Epidermal melanocyte (primary cell): ENCODE data around the gene ARHGAP10.
A peak's percentile ranks its signal among the peaks of the same experiment; 100 is the strongest.
"Not testable (repeated sequence)": the region's sequence is repeated elsewhere in the genome, so short reads cannot be mapped to it uniquely, and the experiment has no call there.

Source experiments
- DNase-seq: peaks from one replicate; pipeline ENCODE4 v3.0.0; 2011; ENCODE audit warnings: low spot score; ENCODE audit not compliant: insufficient read length

Gene ARHGAP10

DNA sequence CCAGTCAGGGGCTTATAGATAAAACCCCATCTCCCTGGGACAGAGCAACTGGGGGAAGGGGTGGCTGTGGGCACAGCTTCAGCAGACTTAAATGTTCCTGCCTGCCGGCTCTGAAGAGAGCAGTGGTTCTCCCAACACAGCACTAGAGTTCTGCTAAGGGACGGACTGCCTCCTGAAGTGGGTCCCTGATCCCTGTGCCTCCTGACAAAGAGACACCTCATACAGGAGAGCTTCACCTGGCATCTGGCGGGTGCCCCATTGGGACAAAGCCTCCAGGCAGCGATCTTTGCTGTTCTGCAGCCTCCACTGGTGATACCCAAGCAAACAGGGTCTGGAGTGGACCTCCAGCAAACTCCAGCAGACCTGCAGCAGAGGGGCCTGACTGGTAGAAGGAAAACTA is 351.2 kb downstream of the ARHGAP10 start:
- not testable (repeated sequence) for DNase-seq

DNA sequence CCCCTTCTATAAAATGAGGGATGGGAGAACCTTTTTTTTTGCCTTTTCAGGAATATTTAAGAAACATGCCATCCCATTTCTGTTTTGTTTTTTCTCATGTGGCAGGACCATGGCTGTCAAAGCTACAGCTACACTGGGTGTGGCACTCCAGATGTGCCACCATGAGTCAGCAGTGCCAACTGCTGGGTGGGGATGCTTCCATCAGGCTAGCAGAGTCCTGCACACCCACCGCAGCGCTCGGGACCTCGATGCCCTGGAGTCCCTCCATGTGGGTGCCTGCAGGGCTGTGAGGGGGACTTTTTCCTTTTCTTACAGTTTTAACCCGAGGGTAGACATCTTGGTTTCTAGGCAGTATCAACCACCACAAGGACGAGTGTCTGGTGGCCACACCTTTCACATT is 357.7 kb downstream of the ARHGAP10 start:
- DNase-seq, result no peak

DNA sequence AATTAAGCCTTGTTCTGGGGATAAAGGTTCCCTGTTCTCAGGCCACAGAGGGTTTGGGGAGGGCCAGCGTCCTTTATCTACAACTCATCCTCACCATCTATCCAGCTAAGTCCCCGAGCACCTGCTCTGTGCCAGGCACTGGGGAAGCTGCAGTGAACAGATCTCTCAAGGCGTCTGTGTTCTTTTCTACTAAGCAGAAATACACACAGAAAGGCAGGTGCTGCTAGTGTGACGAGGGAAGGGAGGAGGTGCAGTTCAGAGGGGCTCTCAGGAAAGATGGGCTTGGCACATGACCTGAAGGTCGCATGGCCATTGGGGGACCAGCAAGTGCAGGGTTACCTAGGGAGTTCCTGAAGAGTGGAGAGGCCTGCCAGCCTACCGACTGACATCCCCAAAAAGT is 358.1 kb downstream of the ARHGAP10 start:
- no peak for DNase-seq

DNA sequence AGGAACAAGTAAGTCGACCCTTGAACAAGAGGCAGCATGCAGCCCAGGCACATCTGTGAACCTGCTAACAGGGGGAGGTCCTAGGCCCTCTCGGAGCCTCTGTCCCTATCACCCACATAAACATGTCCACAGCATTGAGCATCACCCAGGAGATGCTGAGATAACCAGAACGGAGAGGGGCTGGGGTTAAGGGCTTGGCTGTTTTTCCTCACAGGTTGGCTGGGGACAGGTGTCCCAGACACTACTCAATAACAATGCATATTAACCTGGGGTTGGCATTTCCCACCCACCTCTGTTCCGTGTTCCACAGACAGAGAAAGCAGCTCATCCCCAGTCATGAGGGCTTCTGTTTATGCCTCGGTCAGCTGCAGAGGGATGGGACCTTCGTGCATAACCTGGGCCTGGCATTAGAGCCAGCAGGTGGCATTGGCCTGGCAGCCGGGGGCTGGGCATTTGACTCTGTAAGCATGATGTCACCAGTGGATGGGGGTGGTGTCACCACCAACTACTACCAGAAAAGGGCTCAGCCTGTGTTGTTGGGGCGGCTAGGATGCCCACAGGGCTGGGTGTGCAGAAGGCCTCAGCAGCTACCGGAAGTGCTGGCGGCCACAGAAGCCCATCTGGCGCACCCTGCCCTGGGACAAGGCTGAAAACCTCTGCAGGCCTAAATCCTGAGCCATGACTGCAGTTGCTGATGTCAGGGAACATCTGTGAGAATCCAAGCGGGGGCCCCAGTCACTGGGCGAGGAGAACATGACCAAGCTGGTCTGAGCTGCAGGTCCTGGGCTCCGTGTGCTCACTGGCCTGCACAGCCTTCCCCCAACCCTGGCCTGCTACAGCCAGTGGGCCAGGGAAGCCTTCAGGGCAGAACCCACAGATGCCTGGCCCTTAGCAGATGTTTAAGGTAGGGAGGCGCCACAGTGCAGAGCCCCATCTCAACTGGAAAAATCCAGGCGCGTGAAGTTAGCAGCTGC is 358.9 kb downstream of the ARHGAP10 start:
- DNase-seq, result no peak

DNA sequence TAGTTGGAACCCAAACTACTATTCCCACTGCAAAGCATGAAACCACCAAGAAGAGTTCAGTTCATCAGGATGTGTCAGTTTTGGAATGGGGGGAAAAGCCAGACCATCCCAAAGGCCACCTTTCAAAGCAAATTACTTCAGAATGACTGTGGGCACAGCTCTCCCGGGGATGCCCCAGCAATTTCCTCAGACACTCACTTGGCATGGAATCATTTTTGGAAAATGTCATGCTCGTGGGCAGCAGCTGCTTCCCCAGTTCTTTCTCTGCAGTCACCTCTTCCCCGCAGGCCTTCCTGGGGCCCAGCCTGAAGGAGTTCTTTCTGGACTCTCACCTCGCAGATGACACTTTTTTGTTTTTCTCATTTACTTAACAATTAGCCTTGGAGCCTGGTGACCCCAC is 360.0 kb downstream of the ARHGAP10 start:
- DNase-seq, result no peak

DNA sequence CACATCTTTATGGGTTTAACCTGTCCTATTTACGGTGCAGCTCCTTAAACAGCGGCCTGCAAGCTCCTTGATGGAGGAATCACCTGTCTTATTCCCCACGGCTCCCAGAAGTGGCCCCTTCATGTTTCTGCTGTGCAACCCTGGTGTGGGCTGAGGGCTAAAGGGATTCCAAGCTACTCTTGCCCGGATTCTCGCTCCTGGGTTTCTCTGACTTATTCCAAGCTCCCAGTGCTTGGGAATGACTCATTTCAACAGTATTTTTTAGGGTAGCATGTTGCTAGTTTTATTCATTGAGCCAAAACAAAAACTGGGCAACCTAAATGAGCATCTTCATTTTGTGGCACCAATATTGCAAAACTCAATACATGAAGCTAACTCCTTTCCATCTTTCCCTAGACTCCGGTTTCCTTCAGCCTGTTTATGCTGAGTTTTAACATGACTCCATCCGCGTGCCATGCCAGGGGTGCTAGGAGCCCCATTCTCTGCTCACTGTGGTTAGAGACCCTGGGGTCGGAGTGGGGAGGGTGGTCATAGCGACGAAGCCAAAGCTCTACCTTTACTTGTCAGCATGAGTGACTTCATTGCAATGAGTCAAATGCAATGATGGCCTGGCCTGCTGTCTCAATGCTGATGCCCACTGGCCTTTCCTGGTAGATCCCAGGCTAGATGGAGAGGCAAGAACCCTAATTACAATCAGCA is 360.6 kb downstream of the ARHGAP10 start:
- DNase-seq, result no peak

DNA sequence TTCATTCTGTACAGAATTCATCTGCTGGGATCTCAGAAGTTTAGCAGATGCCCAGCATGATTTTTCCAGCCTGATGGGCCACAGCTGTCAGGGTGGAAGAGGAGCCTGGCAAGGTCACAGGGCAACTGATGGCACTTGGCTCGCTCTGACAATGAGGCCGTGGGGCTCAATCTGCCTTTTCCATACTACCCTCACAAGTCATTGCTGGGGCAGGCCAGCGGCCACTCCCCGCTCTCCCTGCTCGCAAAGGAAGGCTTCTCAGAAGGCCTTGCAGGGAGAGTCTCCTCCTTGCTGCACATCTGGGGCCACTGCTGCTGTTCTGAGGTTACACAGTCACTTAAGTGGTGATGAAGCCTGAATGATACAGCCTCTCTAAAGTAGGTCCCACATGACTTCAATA is 361.2 kb downstream of the ARHGAP10 start:
- no peak for DNase-seq

DNA sequence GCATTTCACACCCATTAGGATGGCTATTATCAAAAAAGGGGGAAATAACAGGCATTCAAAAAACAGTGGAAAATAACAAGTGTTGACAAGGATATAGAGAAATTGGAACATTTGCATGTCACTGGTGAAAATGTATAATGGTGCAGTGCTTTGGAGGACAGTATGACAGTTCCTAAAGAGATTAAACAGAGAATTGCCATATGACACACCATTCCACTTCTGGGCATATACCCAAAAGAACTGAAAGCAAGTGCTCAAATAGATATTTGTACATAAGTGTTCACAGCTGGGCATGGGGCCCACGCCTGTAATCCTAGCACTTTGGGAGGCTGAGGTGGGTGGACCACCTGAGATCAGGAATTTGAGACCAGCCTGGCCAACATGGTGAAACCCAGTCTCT is 362.3 kb downstream of the ARHGAP10 start:
- no peak for DNase-seq

DNA sequence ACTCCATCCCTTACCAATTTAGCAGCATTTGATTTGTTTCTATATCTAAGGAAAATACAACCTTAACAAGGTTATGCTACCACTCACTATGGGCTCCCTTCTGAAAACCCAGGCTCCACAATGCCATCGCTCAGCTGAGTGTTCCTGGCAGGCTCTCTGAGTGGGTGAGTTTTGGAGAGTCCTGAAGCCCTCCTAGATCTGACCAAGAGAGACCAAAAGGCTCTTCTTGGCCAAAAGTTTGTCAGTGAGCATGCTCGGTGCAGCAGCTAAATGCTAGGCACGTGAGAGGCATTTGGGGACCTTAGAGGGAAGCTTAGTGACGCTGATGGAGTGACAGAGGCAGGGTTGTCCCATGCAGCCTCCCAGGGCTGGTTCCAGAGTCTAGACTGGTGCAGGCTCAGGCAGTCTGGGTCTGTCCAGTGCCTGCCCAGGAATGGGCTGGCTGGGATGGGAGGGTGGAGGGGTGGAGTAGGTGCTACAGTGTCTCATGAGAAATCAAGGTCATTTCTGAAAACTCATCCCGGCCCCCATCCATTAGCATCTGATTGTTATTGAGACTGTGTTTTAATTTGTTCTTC is 363.5 kb downstream of the ARHGAP10 start:
- no peak for DNase-seq

DNA sequence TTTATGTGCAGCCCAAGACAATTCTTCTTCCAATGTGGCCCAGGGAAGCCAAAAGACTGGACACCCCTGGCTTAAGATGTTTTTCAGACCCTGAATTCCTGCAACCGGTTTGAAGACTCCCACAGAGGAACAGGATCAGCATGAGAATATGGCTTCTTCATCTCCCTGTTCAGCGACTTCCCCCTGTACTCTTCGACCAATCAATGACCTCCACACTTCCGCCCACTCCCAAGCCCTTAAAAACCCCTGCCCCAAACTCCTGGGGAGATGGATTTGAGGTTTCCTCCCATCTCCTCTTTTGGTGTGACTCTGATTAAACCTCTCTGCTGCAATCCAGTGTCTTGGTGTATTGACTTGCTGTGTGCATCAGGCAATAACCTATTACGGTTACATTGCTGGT is 365.9 kb downstream of the ARHGAP10 start:
- DNase-seq, result no peak

DNA sequence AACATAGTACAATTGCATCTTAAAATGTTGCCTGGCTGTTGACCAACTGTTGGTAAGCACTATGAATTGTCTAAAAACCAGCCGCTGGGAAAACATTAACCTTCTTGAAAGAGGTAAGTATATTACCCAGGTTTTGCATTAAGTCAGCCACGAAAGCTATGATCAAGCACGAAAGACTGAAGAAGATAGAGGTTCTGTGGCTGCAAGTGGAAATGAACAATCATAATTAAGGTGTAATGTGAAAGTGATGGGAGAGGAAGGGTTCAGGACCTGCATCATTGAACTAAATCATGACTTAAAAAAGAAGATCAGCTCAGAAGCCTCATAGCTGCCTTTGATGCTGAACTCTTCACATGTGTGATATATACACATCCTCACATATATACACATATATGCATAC is 369.3 kb downstream of the ARHGAP10 start:
- DNase-seq, result no peak

DNA sequence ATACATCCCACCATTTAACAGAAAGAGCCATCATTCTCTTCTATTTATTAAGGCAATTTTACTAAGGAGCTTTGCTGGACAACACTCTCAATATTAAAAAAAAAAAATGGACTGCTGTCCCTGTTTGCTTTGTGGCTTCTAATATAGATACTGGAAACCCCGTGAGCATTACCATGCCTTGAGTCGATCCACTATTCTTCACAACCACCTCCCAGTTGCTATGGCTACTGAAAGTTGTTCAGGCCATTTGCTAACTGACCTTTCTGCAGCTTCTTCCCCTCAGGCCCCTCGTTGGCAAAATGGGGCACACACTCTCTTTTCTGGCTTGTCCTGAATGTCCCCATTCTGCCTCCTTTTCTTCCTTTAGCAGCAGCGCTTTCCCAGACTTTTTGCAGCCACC is 369.9 kb downstream of the ARHGAP10 start:
- DNase-seq, result no peak

DNA sequence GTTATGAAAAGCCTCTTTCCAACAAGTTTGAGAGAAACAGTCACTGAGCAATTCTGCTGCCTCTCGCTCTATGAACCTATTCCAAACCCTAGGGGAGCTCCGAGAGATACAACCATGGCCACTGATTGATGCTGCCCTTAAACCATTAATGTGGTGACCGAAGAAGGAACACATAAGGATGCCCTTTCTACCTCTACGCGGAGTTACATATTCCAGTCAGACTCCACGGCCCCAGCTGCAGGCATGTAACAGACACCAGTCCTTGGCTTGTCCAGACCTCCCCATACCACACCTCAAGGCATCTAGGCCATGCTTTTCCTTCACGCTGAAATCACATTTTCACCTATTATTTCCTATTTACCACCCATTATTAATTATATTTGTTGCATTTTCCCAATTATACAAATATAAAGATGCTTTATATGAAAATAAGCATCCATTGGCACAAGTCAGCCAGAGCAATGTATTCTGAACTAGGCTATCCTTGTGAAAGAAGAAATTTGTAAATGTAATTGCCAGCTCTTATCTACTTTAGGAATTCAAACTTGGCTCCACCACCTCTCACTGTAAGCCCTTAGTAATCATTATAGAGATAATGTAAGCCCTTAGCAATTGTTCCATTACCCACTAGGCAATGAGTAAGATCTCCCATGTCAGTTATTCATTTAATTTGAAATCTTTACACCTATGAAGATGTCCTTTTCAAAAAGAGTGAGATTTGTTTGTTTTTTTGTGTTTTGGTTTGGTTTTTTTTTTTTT is 371.9 kb downstream of the ARHGAP10 start:
- no peak for DNase-seq

DNA sequence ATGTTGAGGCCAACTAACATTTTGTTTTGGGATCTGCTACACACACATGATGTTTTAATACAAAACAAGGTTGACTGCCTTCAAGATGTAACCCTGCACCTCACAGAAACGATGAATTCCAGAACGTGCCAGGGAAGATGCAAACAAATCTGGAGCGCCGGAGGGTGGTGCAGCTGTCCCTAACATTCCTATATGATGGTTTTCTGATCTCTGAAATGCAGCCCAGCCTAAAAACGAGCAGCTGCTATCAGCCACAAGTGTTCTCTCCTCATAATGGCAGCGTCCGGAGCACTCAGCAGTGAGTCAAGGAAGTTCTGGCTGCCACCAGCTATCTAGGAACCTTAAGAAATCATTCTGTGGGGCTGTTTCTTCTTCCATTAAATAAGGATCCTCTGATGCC is 376.9 kb downstream of the ARHGAP10 start:
- DNase-seq, result no peak

DNA sequence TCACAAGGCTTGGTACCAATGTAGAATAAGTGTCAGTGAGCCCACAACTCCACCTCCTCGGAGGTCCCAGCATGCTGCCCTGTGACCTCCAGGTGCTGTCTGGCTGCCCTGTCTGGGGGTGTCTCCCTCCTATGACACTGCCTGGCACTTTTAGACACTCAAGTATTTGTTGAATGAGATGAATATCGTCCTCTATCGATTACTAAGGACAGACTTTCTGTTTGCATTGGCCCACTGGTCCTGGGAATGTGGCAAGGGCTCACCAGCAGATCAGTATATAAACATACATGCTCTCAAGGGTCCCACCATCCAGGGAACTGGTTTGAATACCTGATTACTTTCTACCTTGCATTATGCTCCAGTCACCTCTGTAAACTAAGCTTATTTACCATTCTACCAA is 377.3 kb downstream of the ARHGAP10 start:
- no peak for DNase-seq

DNA sequence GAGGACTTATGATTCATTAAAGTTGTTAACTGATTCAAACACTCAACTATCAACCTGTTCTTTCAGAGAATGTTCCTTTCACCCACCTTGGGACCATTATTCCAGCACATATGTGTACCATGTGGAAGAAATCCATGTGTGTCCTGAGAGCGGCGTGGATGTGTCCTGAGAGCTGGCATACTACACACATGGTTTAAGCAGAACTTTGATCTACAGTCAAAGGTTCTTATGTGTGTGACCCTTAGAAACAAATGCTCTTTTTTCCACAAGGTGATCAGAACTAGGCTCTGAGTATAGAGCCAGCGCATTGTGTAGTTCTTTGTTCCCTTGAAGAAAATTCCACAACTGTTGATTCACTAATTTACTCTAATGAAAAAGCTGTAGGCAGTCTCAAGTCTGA is 378.3 kb downstream of the ARHGAP10 start:
- no peak for DNase-seq

DNA sequence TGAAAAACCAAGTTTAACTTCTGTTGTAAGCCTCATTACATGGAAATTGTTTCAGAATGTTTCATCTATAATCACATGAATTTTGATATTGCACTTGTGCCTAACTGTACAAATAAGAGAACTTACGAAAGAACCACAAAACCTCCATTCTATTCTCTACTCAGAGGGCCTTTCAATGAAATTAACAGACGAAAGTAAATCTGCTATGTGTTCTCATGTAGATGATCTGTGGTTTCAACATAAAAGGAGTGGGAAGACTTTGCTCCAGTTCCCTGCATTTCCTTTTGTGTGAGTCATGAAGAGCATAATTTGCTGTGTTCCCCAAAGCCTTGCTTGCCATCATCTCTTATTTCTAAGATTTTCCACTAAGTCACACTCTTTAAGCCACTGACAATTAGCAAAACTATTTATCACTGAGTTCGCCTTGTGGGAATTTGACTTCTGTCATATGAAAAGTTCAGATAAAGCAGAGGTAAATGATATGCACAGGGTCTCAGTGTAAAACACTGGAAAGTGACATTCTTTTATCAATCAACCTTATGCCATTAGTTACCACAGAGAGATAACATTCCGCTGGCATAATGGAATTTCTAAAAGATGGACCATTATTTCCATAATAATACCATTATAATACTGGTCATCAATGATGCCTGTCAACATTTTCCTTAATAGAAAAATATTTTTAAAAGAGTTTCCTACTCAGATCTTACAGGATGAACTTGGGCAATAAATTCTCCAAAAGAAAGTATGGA is 380.5 kb downstream of the ARHGAP10 start:
- DNase-seq, result no peak

DNA sequence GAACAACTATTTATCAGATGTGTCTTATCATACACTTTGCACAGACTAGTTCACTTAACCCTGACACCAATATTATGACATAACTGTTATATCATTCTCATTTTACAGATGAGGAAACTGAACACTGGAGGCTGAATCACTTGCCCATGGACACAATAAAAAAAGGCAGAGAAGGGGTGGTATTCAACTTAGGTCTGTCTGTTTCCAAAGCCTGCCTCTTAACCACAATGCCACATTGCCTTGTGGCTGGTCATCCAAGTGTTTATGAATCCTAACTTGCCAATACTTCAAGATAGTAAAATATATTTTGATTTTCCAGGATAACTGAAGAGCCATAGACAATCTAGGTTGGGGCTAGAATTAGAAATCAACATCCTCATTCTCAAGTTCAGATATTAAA is 382.5 kb downstream of the ARHGAP10 start:
- DNase-seq, result no peak

DNA sequence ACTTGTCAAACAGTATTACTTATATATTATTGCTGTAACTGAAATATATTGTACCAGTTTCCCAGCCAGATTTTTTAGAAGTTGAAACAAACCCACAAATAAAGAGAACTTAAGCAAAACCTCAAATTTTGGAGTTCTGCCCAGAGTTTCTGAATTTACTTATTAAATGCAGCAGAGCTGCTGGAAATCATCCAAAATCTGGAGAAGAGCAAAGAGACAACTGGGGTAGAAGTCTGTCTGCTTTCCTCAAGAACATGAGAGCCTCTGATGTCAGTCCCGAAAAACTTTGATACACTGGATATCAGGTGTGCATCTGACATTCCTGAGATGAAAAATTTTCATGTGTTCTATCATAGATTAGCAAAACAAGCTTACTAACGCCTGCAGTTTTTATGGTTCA is 384.4 kb downstream of the ARHGAP10 start:
- peak; percentile 30 for DNase-seq

DNA sequence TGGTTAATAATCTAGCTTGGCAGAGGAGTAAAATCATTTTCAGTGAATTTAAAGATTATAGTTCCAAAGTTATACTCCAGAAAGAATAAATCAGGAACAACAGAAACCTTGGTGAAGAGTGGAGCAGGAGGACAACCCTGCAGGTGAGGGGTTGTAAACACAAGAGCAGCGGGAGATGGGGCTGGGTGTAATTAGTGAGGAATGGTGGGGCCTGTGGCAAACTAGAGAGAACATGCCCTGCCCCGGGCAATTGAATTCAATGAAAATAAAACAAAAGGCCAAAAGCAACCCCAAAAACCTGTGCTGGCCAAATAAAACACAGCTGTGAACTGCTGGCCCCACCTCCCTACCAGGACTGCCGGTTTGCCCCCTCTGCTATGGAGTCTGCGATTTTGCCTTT is 385.1 kb downstream of the ARHGAP10 start:
- DNase-seq, result no peak

DNA sequence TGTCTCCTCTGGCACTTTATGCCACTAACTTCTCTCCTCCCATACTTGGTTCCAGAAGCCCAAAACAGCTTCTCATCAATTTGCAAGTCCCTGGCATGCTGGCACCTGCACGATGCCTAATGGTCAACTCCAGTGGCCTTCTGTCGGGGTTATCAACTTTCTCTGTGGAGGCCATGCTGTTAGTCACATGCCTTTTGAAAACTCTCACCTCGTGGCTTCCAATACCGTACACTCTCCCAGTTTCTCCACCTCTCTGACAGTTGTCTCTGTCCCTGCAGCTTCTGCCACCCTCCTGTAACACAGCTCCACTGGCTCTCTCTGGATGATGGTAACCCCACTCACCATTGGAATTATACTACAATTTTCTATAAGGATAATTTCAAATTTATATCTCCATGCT is 386.3 kb downstream of the ARHGAP10 start:
- DNase-seq, result no peak
